GM23248 (cell line): ENCODE results near the gene SMCHD1.

Experiments used
- EZH2 ChIP-seq: fragments of 200-600 bp; sonication (generic); IDR thresholded peaks from 2 replicates; pipeline ENCODE4 v1.6.1; 2018; ENCODE audit warnings: antibody characterized with exemption, mild to moderate bottlenecking; ENCODE audit not compliant: insufficient read depth, poor library complexity, severe bottlenecking
- EZH2phosphoT487 ChIP-seq: fragments of 200-600 bp; sonication (generic); IDR thresholded peaks from 2 replicates; pipeline ENCODE4 v1.6.1; 2018; ENCODE audit warnings: antibody characterized with exemption, moderate library complexity, mild to moderate bottlenecking, low read depth; ENCODE audit not compliant: insufficient read depth

GRCh38 chr18:2629003-2629402 lies 26.5 kb upstream of the SMCHD1 start:
- no peak for TF ChIP-seq EZH2
- TF ChIP-seq EZH2phosphoT487, result no peak
